ENCODE results near the gene TMPRSS9. TPM values are rescaled to one million over a fixed set of nuclear protein-coding genes. Genes with fewer than 3 reads are reported as not detected.

TMPRSS9 gene
- total RNA-seq, 1 experiment from 2014 or later = 0.66 TPM

GRCh38 chr19:2436926-2437325 is 76.9 kb downstream of the TMPRSS9 start:
- no TSS peak for BruUV-seq (replicated peaks)

GRCh38 chr19:2438178-2438577 is 78.1 kb downstream of the TMPRSS9 start:
- Histone ChIP-seq H3K4me1 (no peaks in the 10 kb centered on the region), H3K27me3 (replicated peaks; ENCODE audit: control insufficient read depth, insufficient read depth, low read length) (no peaks in the 10 kb centered on the region), H3K36me3 (ENCODE audit: control insufficient read depth, insufficient read depth, low read length) (no peaks in the 10 kb centered on the region), H3K4me3 (ENCODE audit: low read depth, low read length) (no peak overlapping the region), H3K9me3 (no peaks in the 10 kb centered on the region)
- H3K4me1 Mint-ChIP-seq (ENCODE audit: low read depth, unreplicated experiment) = no peaks in the 10 kb centered on the region
- peaks cover 49% of the 10 kb centered on the region for H3K36me3 Mint-ChIP-seq (ENCODE audit: insufficient read depth, unreplicated experiment)
- POLR2A ChIA-PET = no interaction called here
- H3K4me3 Mint-ChIP-seq (ENCODE audit: unreplicated experiment) = no peak overlapping the region
- no TSS peak for BruUV-seq (replicated peaks)
- CTCF ChIA-PET = interaction anchor here (0.6 to 0.9 kb wide), 2 partner anchors 10 to 486 kb away, joined by 4 read pairs; no protein-coding TSS in a partner anchor
- no peak overlapping the region for H3K27ac Mint-ChIP-seq (ENCODE audit: unreplicated experiment)
- intact Hi-C loops (cut with micrococcal nuclease; ENCODE audit: unreplicated experiment) = no loop called here
- no peak for DNase-seq
- H3K9me3 Mint-ChIP-seq (ENCODE audit: unreplicated experiment) = no peaks in the 10 kb centered on the region
- TF ChIP-seq CTCF (IDR thresholded peaks at IDR 0.05; ENCODE audit: insufficient read depth in 1 of 2, low read depth in 1 of 2, low read length in 1 of 2, severe bottlenecking in 1 of 2, unreplicated experiment in 1 of 2) = no peak
- H3K27me3 Mint-ChIP-seq (ENCODE audit: insufficient read depth, unreplicated experiment) = no peaks in the 10 kb centered on the region

More at GRCh38 chr19:2436926-2437325, 76.9 kb downstream of the TMPRSS9 start:
- H3K36me3 ChIP-seq (ENCODE audit: control insufficient read depth, insufficient read depth, low read length) = no peaks in the 10 kb centered on the region
- Mint-ChIP-seq H3K36me3 (ENCODE audit: insufficient read depth, unreplicated experiment) (peaks cover 57% of the 10 kb centered on the region), H3K27me3 (ENCODE audit: insufficient read depth, unreplicated experiment) (no peaks in the 10 kb centered on the region), H3K27ac (ENCODE audit: unreplicated experiment) (no peak overlapping the region), H3K9me3 (ENCODE audit: unreplicated experiment) (no peaks in the 10 kb centered on the region), H3K4me1 (ENCODE audit: low read depth, unreplicated experiment) (no peaks in the 10 kb centered on the region), H3K4me3 (ENCODE audit: unreplicated experiment) (no peak overlapping the region)
- intact Hi-C loops (cut with micrococcal nuclease; ENCODE audit: unreplicated experiment) = no loop called here
- CTCF ChIA-PET = no interaction called here
- POLR2A ChIA-PET = no interaction called here
- H3K27me3 ChIP-seq (replicated peaks; ENCODE audit: control insufficient read depth, insufficient read depth, low read length) = no peaks in the 10 kb centered on the region
- H3K9me3 ChIP-seq = no peaks in the 10 kb centered on the region
- no peaks in the 10 kb centered on the region for H3K4me1 ChIP-seq
- no peak for TF ChIP-seq CTCF (IDR thresholded peaks at IDR 0.05; ENCODE audit: insufficient read depth in 1 of 2, low read depth in 1 of 2, low read length in 1 of 2, severe bottlenecking in 1 of 2, unreplicated experiment in 1 of 2)
- no peak overlapping the region for H3K4me3 ChIP-seq (ENCODE audit: low read depth, low read length)
- no peak for DNase-seq

GRCh38 chr19:2440515-2440914 is 80.5 kb downstream of the TMPRSS9 start:
- Histone ChIP-seq H3K4me1 (no peaks in the 10 kb centered on the region), H3K36me3 (ENCODE audit: control insufficient read depth, insufficient read depth, low read length) (no peaks in the 10 kb centered on the region), H3K27me3 (replicated peaks; ENCODE audit: control insufficient read depth, insufficient read depth, low read length) (no peaks in the 10 kb centered on the region), H3K9me3 (no peaks in the 10 kb centered on the region), H3K4me3 (ENCODE audit: low read depth, low read length) (no peak overlapping the region)
- ChIA-PET POLR2A (no interaction called here), CTCF (no interaction called here)
- Mint-ChIP-seq H3K4me3 (ENCODE audit: unreplicated experiment) (no peak overlapping the region), H3K36me3 (ENCODE audit: insufficient read depth, unreplicated experiment) (peaks cover 31% of the 10 kb centered on the region), H3K9me3 (ENCODE audit: unreplicated experiment) (no peaks in the 10 kb centered on the region), H3K4me1 (ENCODE audit: low read depth, unreplicated experiment) (no peaks in the 10 kb centered on the region), H3K27me3 (ENCODE audit: insufficient read depth, unreplicated experiment) (no peaks in the 10 kb centered on the region), H3K27ac (ENCODE audit: unreplicated experiment) (no peak overlapping the region)
- BruUV-seq (replicated peaks) = no TSS peak
- DNase-seq = no peak
- intact Hi-C loops (cut with micrococcal nuclease; ENCODE audit: unreplicated experiment) = no loop called here
- no peak for TF ChIP-seq CTCF (IDR thresholded peaks at IDR 0.05; ENCODE audit: insufficient read depth in 1 of 2, low read depth in 1 of 2, low read length in 1 of 2, severe bottlenecking in 1 of 2, unreplicated experiment in 1 of 2)

Data from Caco-2 (cell line).